Left forelimb (tissue), 1 donor: ENCODE results near the gene SYNPR.

Experiments used
- DNase-seq: peaks from one replicate; pipeline ENCODE4 v3.0.0-alpha.2; 2018; ENCODE audit warnings: low spot score

SYNPR gene

GRCh38 chr3:63555767-63556166 is 277.7 kb downstream of the SYNPR start:
- DNase-seq: no peak

GRCh38 chr3:63556401-63556800 is 278.3 kb downstream of the SYNPR start:
- no peak for DNase-seq

GRCh38 chr3:63557912-63558311 is 279.8 kb downstream of the SYNPR start:
- DNase-seq: no peak

GRCh38 chr3:63559884-63560283 is 281.8 kb downstream of the SYNPR start:
- no peak for DNase-seq

GRCh38 chr3:63561879-63562278 is 283.8 kb downstream of the SYNPR start:
- no peak for DNase-seq

- DNase-seq: no peak
Observed at GRCh38 chr3:63562323-63562722, 284.2 kb downstream of the SYNPR start.

GRCh38 chr3:63563572-63563971 is 285.5 kb downstream of the SYNPR start:
- DNase-seq: no peak

- no peak for DNase-seq
Observed at GRCh38 chr3:63565220-63565619, 287.1 kb downstream of the SYNPR start.

- DNase-seq: no peak
Observed at GRCh38 chr3:63571682-63572081, 293.6 kb downstream of the SYNPR start.

GRCh38 chr3:63576846-63577245 is 298.7 kb downstream of the SYNPR start:
- no peak for DNase-seq

- DNase-seq: no peak
Observed at GRCh38 chr3:63578858-63579257, 300.8 kb downstream of the SYNPR start.

- no peak for DNase-seq
Observed at GRCh38 chr3:63580151-63580550, 302.0 kb downstream of the SYNPR start.

- DNase-seq: no peak
Observed at GRCh38 chr3:63582943-63583500, 304.9 kb downstream of the SYNPR start.

- no peak for DNase-seq
Observed at GRCh38 chr3:63584681-63585080, 306.6 kb downstream of the SYNPR start.

GRCh38 chr3:63585927-63586326 is 307.8 kb downstream of the SYNPR start:
- no peak for DNase-seq

- DNase-seq: no peak
Observed at GRCh38 chr3:63588895-63589294, 310.8 kb downstream of the SYNPR start.

GRCh38 chr3:63593779-63594178 is 315.7 kb downstream of the SYNPR start:
- DNase-seq: no peak

GRCh38 chr3:63595221-63595620 is 317.1 kb downstream of the SYNPR start:
- DNase-seq: no peak

- no peak for DNase-seq
Observed at GRCh38 chr3:63597019-63597418, 318.9 kb downstream of the SYNPR start.

- DNase-seq: no peak
Observed at GRCh38 chr3:63607716-63608115, 329.6 kb downstream of the SYNPR start.

- DNase-seq: no peak
Observed at GRCh38 chr3:63609408-63609807, 331.3 kb downstream of the SYNPR start.

GRCh38 chr3:63609834-63610233 is 331.7 kb downstream of the SYNPR start:
- no peak for DNase-seq

- no peak for DNase-seq
Observed at GRCh38 chr3:63611382-63611781, 333.3 kb downstream of the SYNPR start.

GRCh38 chr3:63613561-63613960 is 335.5 kb downstream of the SYNPR start:
- no peak for DNase-seq

- no peak for DNase-seq
Observed at GRCh38 chr3:63617391-63617790, 339.3 kb downstream of the SYNPR start.
